Ovary (tissue), 9 donors: Measurements from ENCODE around the gene PRRC2C. TPM values are rescaled to one million over a fixed set of nuclear protein-coding genes. Genes with fewer than 3 reads are reported as not detected.

Source experiments
- DNase-seq, 5 donors: peaks; one replicate each; pipeline ENCODE4 v3.0.0-alpha.2; 2019 to 2020
- H3K27ac ChIP-seq, 2 donors: fragments of 200-600 bp; one replicate each; pipeline versions ENCODE4 v1.5.1 to v1.8.0; 2019 to 2022
- H3K27me3 ChIP-seq: fragments of 200-600 bp; one replicate; pipeline ENCODE4 v1.8.0; 2022
- H3K36me3 ChIP-seq: fragments of 200-600 bp; sonication (generic); one replicate; pipeline ENCODE4 v1.5.1; 2019
- H3K4me1 ChIP-seq: one replicate; pipeline ENCODE4 v1.8.1; 2013; ENCODE audit warnings: mild to moderate bottlenecking, moderate library complexity; ENCODE audit not compliant: insufficient read depth
- H3K4me3 ChIP-seq: fragments of 200-600 bp; sonication (generic); one replicate; pipeline ENCODE4 v1.5.1; 2017
- H3K9me3 ChIP-seq, 2 donors: fragments of 200-600 bp in 1 of 2; sonication (generic) in 1 of 2; one replicate each; pipeline versions ENCODE4 v1.5.1 to v1.8.1; 2013 to 2019; ENCODE audit warnings: mild to moderate bottlenecking in 1 of 2, moderate library complexity in 1 of 2
- CTCF ChIP-seq, 3 donors: fragments of 450-650 bp in 2 of 3; fragments of 200-600 bp in 1 of 3; IDR thresholded peaks; one replicate each; pipeline versions ENCODE4 v1.5.1 to v1.8.0; 2016 to 2022; ENCODE audit warnings: antibody characterized with exemption in 3 of 3, mild to moderate bottlenecking in 1 of 3
- EP300 ChIP-seq: sonication (generic); formaldehyde crosslinking; IDR thresholded peaks from one replicate; pipeline ENCODE4 v1.6.1; 2017; ENCODE audit warnings: antibody characterized with exemption
- POLR2A ChIP-seq: fragments of 450-650 bp; IDR thresholded peaks from one replicate; pipeline ENCODE4 v1.6.1; 2017; ENCODE audit warnings: antibody characterized with exemption, mild to moderate bottlenecking, moderate library complexity
- WGBS, 3 donors: extraction: QIAGEN DNeasy Blood & Tissue Kit in 1 of 3; methylation state at CpG; one replicate each; pipeline versions ENCODE4 v1.1.5 to v1.1.7; 2013 to 2017; 5-methylcytosine and 5-hydroxymethylcytosine counted together
- intact Hi-C, 4 donors: fragments of 100-400 bp; cut with DNase I; formaldehyde crosslinking; loops; one replicate each; pipeline versions ENCODE4 v1.11.0 to v1.15.1; 2022 to 2023
- polyA plus RNA-seq, 2 donors: library from polyadenylated mRNA; stranded (reverse); fragments of 200-250 nt in 1 of 2; fragments of 350-450 nt in 1 of 2; fragmentation: Illumina TruSeq in 1 of 2; extraction: RNeasy Lipid Tissue Mini Kit (QIAGEN cat#74804) in 1 of 2; gene quantifications; one replicate each; pipeline ENCODE4 v1.2.3, GENCODE V29; 2013 to 2014
- total RNA-seq, 7 donors: library from RNA; depleted of rRNA in 2 of 7; stranded (reverse); fragments of >200 nt in 2 of 7; fragmentation: NEBNext Ultra II Directional in 3 of 7; extraction: Animal tissue kit (Norgen Biotek cat#: 25700) in 3 of 7; gene quantifications; one replicate each; pipeline versions ENCODE4 v1.1.0 to v1.2.4, GENCODE V29; 2016 to 2023
- donor health status: DM: no; HTN: no; CAD: no; lungs with moderate emphysema.
- donor health status: DM: no; HTN: no; CAD: no.
- donor health status: Bipolar disorder and iron deficiency.
- donor health status: DM: yes; HTN: yes; CAD: no.
- donor health status: DM: no; HTN: no; CAD: no.
- donor health status: DM: yes; HTN: yes; CAD: no.

Gene PRRC2C
- total and polyA plus RNA-seq, 9 donors = 30.7 to 136 (median 107) TPM

- DNase-seq = no peak
- no peak for TF ChIP-seq CTCF (IDR thresholded peaks at IDR 0.05)
- no peak for TF ChIP-seq POLR2A
- no peak for TF ChIP-seq EP300
- no peaks in the 10 kb centered on the region for H3K27me3 ChIP-seq
- intact Hi-C loops = no loop called here
- H3K27ac ChIP-seq = no peak overlapping the region
- no peaks in the 10 kb centered on the region for H3K9me3 ChIP-seq
- no peak overlapping the region for H3K4me3 ChIP-seq
- H3K4me1 ChIP-seq = no peaks in the 10 kb centered on the region
- no peaks in the 10 kb centered on the region for H3K36me3 ChIP-seq
- WGBS, 3 donors = 48 to 74% (median 53%) methylated on average over 1 of the region's 1 CpG
Observed at GRCh38 chr1:171470726-171471125, 14.6 kb upstream of the PRRC2C start.

GRCh38 chr1:171472183-171472647 is 13.1 kb upstream of the PRRC2C start:
- TF ChIP-seq POLR2A (no peak), EP300 (no peak), CTCF (IDR thresholded peaks at IDR 0.05) (no peak)
- H3K36me3 ChIP-seq = no peaks in the 10 kb centered on the region
- no peak overlapping the region for H3K27ac ChIP-seq
- H3K4me3 ChIP-seq = no peak overlapping the region
- no peak for DNase-seq
- intact Hi-C loops = no loop called here
- WGBS, 3 donors = 93 to 95% (median 95%) methylated on average over 7 of the region's 7 CpGs
- no peaks in the 10 kb centered on the region for H3K9me3 ChIP-seq
- H3K4me1 ChIP-seq = no peaks in the 10 kb centered on the region
- H3K27me3 ChIP-seq = no peaks in the 10 kb centered on the region

- intact Hi-C loops = no loop called here
- Histone ChIP-seq H3K27me3 (no peaks in the 10 kb centered on the region), H3K36me3 (no peaks in the 10 kb centered on the region), H3K4me3 (no peak overlapping the region), H3K9me3 (no peaks in the 10 kb centered on the region), H3K27ac (no peak overlapping the region), H3K4me1 (no peaks in the 10 kb centered on the region)
- 87 to 90% (median 88%) methylated on average over 1 of the region's 1 CpG for WGBS, 3 donors
- no peak for DNase-seq
- no peak for TF ChIP-seq POLR2A
- no peak for TF ChIP-seq CTCF (IDR thresholded peaks at IDR 0.05)
- TF ChIP-seq EP300 = no peak
Observed at GRCh38 chr1:171476829-171477228, 8.5 kb upstream of the PRRC2C start.

- no peak for DNase-seq
- Histone ChIP-seq H3K4me1 (no peaks in the 10 kb centered on the region), H3K27me3 (no peaks in the 10 kb centered on the region), H3K4me3 (no peak overlapping the region), H3K36me3 (no peaks in the 10 kb centered on the region), H3K9me3 (no peaks in the 10 kb centered on the region), H3K27ac (no peak overlapping the region)
- TF ChIP-seq EP300 (no peak), POLR2A (no peak), CTCF (IDR thresholded peaks at IDR 0.05) (no peak)
- intact Hi-C loops = no loop called here
- 87 to 97% (median 94%) methylated on average over 1 of the region's 1 CpG for WGBS, 3 donors
Observed at GRCh38 chr1:171477804-171478203, 7.5 kb upstream of the PRRC2C start.
